Suprapubic skin (tissue), 4 donors: ENCODE data around the gene ZDHHC14. TPM values are rescaled to one million over a fixed set of nuclear protein-coding genes. Genes with fewer than 3 reads are reported as not detected.

Experiments
- DNase-seq, 2 donors: peaks; one replicate each; pipeline ENCODE4 v3.0.0-alpha.2; 2019; ENCODE audit warnings: low spot score in 2 of 2
- H3K27ac ChIP-seq: fragments of 200-600 bp; sonication (generic); one replicate; pipeline ENCODE4 v1.5.1; 2019
- H3K27me3 ChIP-seq: fragments of 200-600 bp; sonication (generic); one replicate; pipeline ENCODE4 v1.5.1; 2019
- H3K36me3 ChIP-seq: fragments of 200-600 bp; sonication (generic); one replicate; pipeline ENCODE4 v1.5.1; 2019
- H3K4me1 ChIP-seq: fragments of 200-600 bp; sonication (generic); one replicate; pipeline ENCODE4 v1.5.1; 2019
- H3K4me3 ChIP-seq: fragments of 200-600 bp; sonication (generic); one replicate; pipeline ENCODE4 v1.5.1; 2019; ENCODE audit warnings: mild to moderate bottlenecking
- H3K9me3 ChIP-seq: fragments of 200-600 bp; sonication (generic); one replicate; pipeline ENCODE4 v1.5.1; 2019
- EP300 ChIP-seq: sonication (generic); formaldehyde crosslinking; IDR thresholded peaks from one replicate; pipeline ENCODE4 v1.6.1; 2017; ENCODE audit warnings: antibody characterized with exemption
- POLR2A ChIP-seq, 2 donors: fragments of 450-650 bp; IDR thresholded peaks; one replicate each; pipeline ENCODE4 v1.6.1; 2017; ENCODE audit warnings: antibody characterized with exemption in 2 of 2, mild to moderate bottlenecking in 2 of 2, moderate library complexity in 2 of 2
- POLR2AphosphoS5 ChIP-seq, 3 donors: sonication (generic); formaldehyde crosslinking; IDR thresholded peaks; one replicate each; pipeline ENCODE4 v1.6.1; 2017; ENCODE audit warnings: antibody characterized with exemption in 3 of 3
- WGBS: methylation state at CpG from one replicate; pipeline ENCODE4 v1.1.5; 2018; 5-methylcytosine and 5-hydroxymethylcytosine counted together
- total RNA-seq, 4 donors: library from RNA; depleted of rRNA; stranded (reverse); fragments of >200 nt; gene quantifications; one replicate each; pipeline ENCODE4 v1.1.0, GENCODE V29; 2016
- TF ChIP-seq, protein P1 (sequence below), 2 donors: fragments of 200-600 bp in 1 of 2; fragments of 450-650 bp in 1 of 2; sonication (generic) in 1 of 2; IDR thresholded peaks; one replicate each; pipeline ENCODE4 v1.5.1; 2016 to 2019; ENCODE audit warnings: antibody characterized with exemption in 2 of 2, mild to moderate bottlenecking in 1 of 2, moderate library complexity in 1 of 2

The ZDHHC14 gene
- total RNA-seq, 4 donors from 2014 or later: 4.3 to 9.9 (median 7.7) TPM

DNA sequence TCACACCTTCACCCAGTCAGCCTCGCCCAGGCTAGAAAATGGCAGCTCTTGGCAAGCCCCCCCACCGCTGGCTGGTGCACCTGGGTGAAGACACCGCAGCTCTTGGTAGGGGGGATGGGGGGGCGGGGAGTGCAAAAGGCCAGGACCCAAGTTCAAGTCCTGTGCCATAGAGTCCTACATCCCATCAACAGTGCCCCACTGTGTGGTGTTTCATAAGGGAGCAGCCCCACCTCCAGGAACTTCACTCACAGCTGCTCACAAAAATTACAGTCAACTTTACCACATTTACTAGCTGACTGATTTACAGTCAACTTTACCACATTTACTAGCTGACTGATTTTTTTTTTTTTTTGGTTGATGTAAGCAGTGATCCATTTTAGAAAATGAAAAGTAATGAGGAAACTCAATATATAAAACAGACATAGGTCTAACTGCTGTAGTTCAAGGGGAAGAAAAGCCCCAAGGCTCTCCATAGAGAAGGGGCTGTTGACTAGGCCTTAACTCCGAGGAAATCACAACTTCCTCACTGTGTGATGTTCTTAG lies 233.1 kb downstream of the ZDHHC14 start:
- no peaks in the 10 kb centered on the region for H3K4me1 ChIP-seq
- DNase-seq: peak in 1 of 2 donors; percentile 38
- TF ChIP-seq, protein P1, sequence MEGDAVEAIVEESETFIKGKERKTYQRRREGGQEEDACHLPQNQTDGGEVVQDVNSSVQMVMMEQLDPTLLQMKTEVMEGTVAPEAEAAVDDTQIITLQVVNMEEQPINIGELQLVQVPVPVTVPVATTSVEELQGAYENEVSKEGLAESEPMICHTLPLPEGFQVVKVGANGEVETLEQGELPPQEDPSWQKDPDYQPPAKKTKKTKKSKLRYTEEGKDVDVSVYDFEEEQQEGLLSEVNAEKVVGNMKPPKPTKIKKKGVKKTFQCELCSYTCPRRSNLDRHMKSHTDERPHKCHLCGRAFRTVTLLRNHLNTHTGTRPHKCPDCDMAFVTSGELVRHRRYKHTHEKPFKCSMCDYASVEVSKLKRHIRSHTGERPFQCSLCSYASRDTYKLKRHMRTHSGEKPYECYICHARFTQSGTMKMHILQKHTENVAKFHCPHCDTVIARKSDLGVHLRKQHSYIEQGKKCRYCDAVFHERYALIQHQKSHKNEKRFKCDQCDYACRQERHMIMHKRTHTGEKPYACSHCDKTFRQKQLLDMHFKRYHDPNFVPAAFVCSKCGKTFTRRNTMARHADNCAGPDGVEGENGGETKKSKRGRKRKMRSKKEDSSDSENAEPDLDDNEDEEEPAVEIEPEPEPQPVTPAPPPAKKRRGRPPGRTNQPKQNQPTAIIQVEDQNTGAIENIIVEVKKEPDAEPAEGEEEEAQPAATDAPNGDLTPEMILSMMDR (IDR thresholded peaks at IDR 0.05): no peak
- no peak for TF ChIP-seq POLR2A (IDR thresholded peaks at IDR 0.05)
- TF ChIP-seq EP300: no peak
- no peak for TF ChIP-seq POLR2AphosphoS5 (IDR thresholded peaks at IDR 0.05)
- H3K27ac ChIP-seq: no peak overlapping the region
- no peak overlapping the region for H3K4me3 ChIP-seq
- no peaks in the 10 kb centered on the region for H3K36me3 ChIP-seq
- H3K9me3 ChIP-seq: no peaks in the 10 kb centered on the region
- no peaks in the 10 kb centered on the region for H3K27me3 ChIP-seq
- WGBS: 96% methylated on average over 5 of the region's 5 CpGs

DNA sequence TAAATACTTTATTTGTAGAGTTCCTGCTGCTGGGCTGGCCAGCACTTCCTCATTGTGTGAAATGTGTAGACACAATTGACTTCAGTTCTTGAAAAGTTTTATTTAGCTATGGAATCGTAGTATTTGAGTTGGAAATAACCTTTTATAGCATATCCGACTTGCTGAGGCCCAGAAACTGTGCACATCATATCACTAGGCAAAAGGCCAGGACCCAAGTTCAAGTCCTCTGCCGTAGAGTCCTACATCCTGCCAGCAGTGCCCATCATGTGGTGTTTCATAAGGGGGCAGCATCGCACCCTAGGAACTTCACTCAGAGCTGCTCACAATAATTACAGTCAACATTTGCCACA lies 234.4 kb downstream of the ZDHHC14 start:
- no peaks in the 10 kb centered on the region for H3K4me1 ChIP-seq
- no peak overlapping the region for H3K4me3 ChIP-seq
- DNase-seq: peak in 1 of 2 donors; percentile 26
- H3K27me3 ChIP-seq: no peaks in the 10 kb centered on the region
- no peaks in the 10 kb centered on the region for H3K36me3 ChIP-seq
- TF ChIP-seq, protein P1 (IDR thresholded peaks at IDR 0.05): no peak
- TF ChIP-seq POLR2A (IDR thresholded peaks at IDR 0.05) (no peak), POLR2AphosphoS5 (IDR thresholded peaks at IDR 0.05) (no peak), EP300 (no peak)
- WGBS: 83% methylated on average over 4 of the region's 4 CpGs
- no peaks in the 10 kb centered on the region for H3K9me3 ChIP-seq
- H3K27ac ChIP-seq: no peak overlapping the region

DNA sequence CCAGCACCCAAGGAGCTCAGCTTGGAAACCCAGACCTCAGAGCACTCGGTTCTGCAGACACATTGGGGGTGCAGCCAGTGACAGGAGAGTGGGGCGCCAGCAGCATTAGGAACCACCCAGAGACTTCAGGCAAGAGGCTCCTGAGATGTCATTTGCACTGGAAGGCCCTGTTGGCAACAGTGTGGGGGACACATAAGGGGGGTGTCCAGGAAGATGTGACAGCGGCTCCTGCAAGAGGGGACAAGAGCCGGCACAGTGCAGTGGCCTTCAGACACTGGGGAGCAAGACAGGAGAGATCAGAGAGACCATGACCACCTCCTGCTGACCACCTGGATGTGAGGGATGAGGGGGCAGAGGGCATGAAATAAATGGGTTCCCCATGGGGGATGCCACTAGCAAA lies 235.0 kb downstream of the ZDHHC14 start:
- Histone ChIP-seq H3K4me1 (no peaks in the 10 kb centered on the region), H3K27me3 (no peaks in the 10 kb centered on the region), H3K4me3 (no peak overlapping the region), H3K9me3 (no peaks in the 10 kb centered on the region), H3K36me3 (no peaks in the 10 kb centered on the region), H3K27ac (no peak overlapping the region)
- 95% methylated on average over 4 of the region's 4 CpGs for WGBS
- peak in 1 of 2 donors; percentile 29 for DNase-seq
- TF ChIP-seq EP300: no peak
- TF ChIP-seq POLR2AphosphoS5 (IDR thresholded peaks at IDR 0.05): no peak
- TF ChIP-seq, protein P1 (IDR thresholded peaks at IDR 0.05): no peak

DNA sequence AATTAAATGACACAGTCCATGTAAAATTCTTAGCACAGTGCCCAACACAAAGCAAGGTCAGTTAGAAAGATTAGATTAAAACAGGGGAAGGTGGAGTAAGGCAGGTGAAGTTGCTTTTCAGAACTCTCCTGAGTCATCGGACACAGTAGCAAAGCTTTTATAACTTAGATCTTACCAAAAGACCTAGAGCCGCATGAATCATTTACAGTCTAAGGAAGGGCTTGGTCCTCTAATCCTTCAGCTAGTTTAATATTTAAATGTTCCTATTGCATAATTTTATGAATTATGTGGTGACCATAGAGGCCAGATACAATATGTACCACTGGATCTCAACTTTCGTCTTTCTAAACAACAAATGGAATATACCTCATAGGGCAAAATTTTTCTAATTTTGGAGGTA lies 240.0 kb downstream of the ZDHHC14 start:
- Histone ChIP-seq H3K4me3 (no peak overlapping the region), H3K27me3 (no peaks in the 10 kb centered on the region), H3K36me3 (no peaks in the 10 kb centered on the region), H3K27ac (no peak overlapping the region), H3K4me1 (no peaks in the 10 kb centered on the region), H3K9me3 (no peaks in the 10 kb centered on the region)
- TF ChIP-seq POLR2AphosphoS5 (IDR thresholded peaks at IDR 0.05) (no peak), POLR2A (IDR thresholded peaks at IDR 0.05) (no peak)
- WGBS: 79% methylated on average over 3 of the region's 3 CpGs
- no peak for DNase-seq

DNA sequence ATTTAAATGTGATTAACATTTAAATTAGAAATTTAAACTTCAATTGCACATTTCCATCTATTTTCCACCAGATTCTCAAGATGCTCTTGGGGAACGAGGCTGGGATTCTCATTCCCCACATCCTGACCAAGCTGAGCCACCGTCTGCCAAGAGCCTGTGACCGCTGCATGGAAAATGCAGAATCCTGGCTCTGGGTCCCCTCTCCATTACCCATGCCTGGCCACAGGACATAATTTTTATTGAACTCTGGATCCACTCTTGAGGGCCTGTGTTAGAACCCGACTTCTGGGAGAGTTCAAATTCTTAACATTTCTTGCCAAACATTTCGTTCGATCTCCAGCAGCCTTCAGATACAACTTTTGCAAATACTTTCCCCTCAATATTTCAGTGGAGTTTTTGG lies 240.4 kb downstream of the ZDHHC14 start:
- Histone ChIP-seq H3K27ac (no peak overlapping the region), H3K9me3 (no peaks in the 10 kb centered on the region), H3K27me3 (no peaks in the 10 kb centered on the region), H3K4me3 (no peak overlapping the region), H3K4me1 (no peaks in the 10 kb centered on the region), H3K36me3 (no peaks in the 10 kb centered on the region)
- WGBS: 69% methylated on average over 6 of the region's 6 CpGs
- TF ChIP-seq POLR2A (IDR thresholded peaks at IDR 0.05): no peak
- no peak for TF ChIP-seq EP300
- TF ChIP-seq, protein P1 (IDR thresholded peaks at IDR 0.05): no peak
- no peak for TF ChIP-seq POLR2AphosphoS5 (IDR thresholded peaks at IDR 0.05)
- peak; percentile 21 to 53 for DNase-seq

DNA sequence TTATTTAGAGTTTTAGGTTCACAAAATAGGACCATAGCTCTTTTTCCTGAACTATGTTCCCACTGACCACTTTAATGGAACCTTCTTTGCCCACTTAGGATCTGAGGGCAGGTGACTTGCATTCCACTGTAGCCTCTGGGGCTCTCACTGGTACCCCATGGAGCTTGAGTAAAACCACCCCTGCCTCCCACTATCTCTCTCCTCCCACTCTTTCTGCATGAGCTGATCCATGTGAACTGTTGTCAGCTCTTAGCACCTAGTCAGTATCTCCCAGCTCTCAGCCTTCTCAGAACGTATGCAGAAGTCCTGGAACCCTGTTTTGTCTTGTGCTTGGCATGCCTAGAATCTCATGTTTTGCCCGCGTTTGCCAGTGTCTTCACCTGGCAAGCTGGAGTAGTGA lies 241.4 kb downstream of the ZDHHC14 start:
- WGBS: 93% methylated on average over 3 of the region's 3 CpGs
- Histone ChIP-seq H3K4me1 (no peaks in the 10 kb centered on the region), H3K9me3 (no peaks in the 10 kb centered on the region), H3K27me3 (no peaks in the 10 kb centered on the region), H3K4me3 (no peak overlapping the region), H3K27ac (no peak overlapping the region), H3K36me3 (no peaks in the 10 kb centered on the region)
- DNase-seq: peak in 1 of 2 donors; percentile 13
- TF ChIP-seq, protein P1 (IDR thresholded peaks at IDR 0.05): no peak
- TF ChIP-seq EP300 (no peak), POLR2A (IDR thresholded peaks at IDR 0.05) (no peak), POLR2AphosphoS5 (IDR thresholded peaks at IDR 0.05) (no peak)
